Karpas-422 (cell line): ENCODE data around the gene S100A9. TPM values are rescaled to one million over a fixed set of nuclear protein-coding genes. Genes with fewer than 3 reads are reported as not detected.

Experiments used
- DNase-seq: peaks from one replicate; pipeline ENCODE4 v3.0.0-alpha.2; 2015
- H2AFZ ChIP-seq: fragments of 200-600 bp; sonication (generic); 2 replicates; pipeline ENCODE4 v1.6.1; 2014; ENCODE audit warnings: antibody characterized with exemption, low read length, mixed read lengths
- H3K27ac ChIP-seq: fragments of 200-600 bp; sonication (generic); 2 replicates; pipeline ENCODE4 v1.5.1; 2014; ENCODE audit warnings: mild to moderate bottlenecking, low read length, moderate library complexity
- H3K27me3 ChIP-seq: fragments of 200-600 bp; sonication (generic); 2 replicates; pipeline ENCODE4 v1.6.1; 2014; ENCODE audit warnings: low read length, mixed read lengths
- H3K36me3 ChIP-seq: fragments of 200-600 bp; sonication (generic); 2 replicates; pipeline ENCODE4 v1.6.1; 2014; ENCODE audit warnings: low read length, mixed read lengths; ENCODE audit not compliant: insufficient read depth
- H3K4me1 ChIP-seq: fragments of 200-600 bp; sonication (generic); 2 replicates; pipeline ENCODE4 v1.6.1; 2014; ENCODE audit warnings: mild to moderate bottlenecking, low read length, mixed read lengths
- H3K4me2 ChIP-seq: fragments of 200-600 bp; sonication (generic); 2 replicates; pipeline ENCODE4 v1.6.1; 2014; ENCODE audit warnings: low read length, low read depth, mild to moderate bottlenecking; ENCODE audit not compliant: poor library complexity, severe bottlenecking
- H3K4me3 ChIP-seq: fragments of 200-600 bp; sonication (generic); 2 replicates; pipeline ENCODE4 v1.5.1; 2014; ENCODE audit warnings: mild to moderate bottlenecking, antibody characterized with exemption, low read length, mixed read lengths
- H3K79me2 ChIP-seq: fragments of 200-600 bp; sonication (generic); 2 replicates; pipeline ENCODE4 v1.6.1; 2014; ENCODE audit warnings: mild to moderate bottlenecking, low read length, mixed read lengths
- H3K9ac ChIP-seq: fragments of 200-600 bp; sonication (generic); 2 replicates; pipeline ENCODE4 v1.6.0; 2014; ENCODE audit warnings: low read length
- H3K9me2 ChIP-seq: fragments of 200-600 bp; sonication (generic), shearing (Covaris generic); replicated peaks from 2 replicates; pipeline ENCODE4 v1.6.0; 2014; ENCODE audit warnings: mild to moderate bottlenecking, low read length, moderate library complexity; ENCODE audit not compliant: insufficient read depth
- H3K9me3 ChIP-seq: fragments of 300-700, 200-600 bp; sonication (generic); 2 replicates; pipeline ENCODE4 v1.6.1; 2014; ENCODE audit warnings: low read length, mixed read lengths
- H4K20me1 ChIP-seq: fragments of 200-600 bp; sonication (generic); 2 replicates; pipeline ENCODE4 v1.6.1; 2014; ENCODE audit warnings: mild to moderate bottlenecking, antibody characterized with exemption, low read length, low read depth; ENCODE audit not compliant: insufficient read depth
- total RNA-seq: library from RNA; depleted of rRNA; stranded (reverse); fragments of >200 nt; shearing (Covaris generic); gene quantifications from 2 replicates; pipeline ENCODE4 v1.2.3, GENCODE V29; 2014; ENCODE audit warnings: low replicate concordance

The S100A9 gene
- total RNA-seq, 1 experiment from 2014 or later = not detected

- no peak for DNase-seq
- Histone ChIP-seq H4K20me1 (no peaks in the 10 kb centered on the region), H3K27me3 (no peaks in the 10 kb centered on the region), H3K9me3 (no peaks in the 10 kb centered on the region), H3K4me2 (no peak overlapping the region), H3K4me3 (no peak overlapping the region), H3K27ac (no peak overlapping the region), H3K79me2 (no peaks in the 10 kb centered on the region), H3K9ac (no peak overlapping the region), H3K36me3 (no peaks in the 10 kb centered on the region), H3K9me2 (no peaks in the 10 kb centered on the region), H2AFZ (no peak overlapping the region), H3K4me1 (no peaks in the 10 kb centered on the region)
These were observed 40.4 kb downstream of the S100A9 start for GRCh38 chr1:153397924-153398651.

GRCh38 chr1:153399401-153400055, 41.9 kb downstream of the S100A9 start:
- Histone ChIP-seq H2AFZ (no peak overlapping the region), H3K36me3 (no peaks in the 10 kb centered on the region), H3K9me2 (no peaks in the 10 kb centered on the region), H3K4me1 (no peaks in the 10 kb centered on the region), H3K27me3 (no peaks in the 10 kb centered on the region), H3K4me3 (no peak overlapping the region), H3K27ac (no peak overlapping the region), H3K4me2 (no peak overlapping the region), H3K79me2 (no peaks in the 10 kb centered on the region), H3K9me3 (no peaks in the 10 kb centered on the region), H3K9ac (no peak overlapping the region), H4K20me1 (no peaks in the 10 kb centered on the region)
- DNase-seq = no peak

DNA sequence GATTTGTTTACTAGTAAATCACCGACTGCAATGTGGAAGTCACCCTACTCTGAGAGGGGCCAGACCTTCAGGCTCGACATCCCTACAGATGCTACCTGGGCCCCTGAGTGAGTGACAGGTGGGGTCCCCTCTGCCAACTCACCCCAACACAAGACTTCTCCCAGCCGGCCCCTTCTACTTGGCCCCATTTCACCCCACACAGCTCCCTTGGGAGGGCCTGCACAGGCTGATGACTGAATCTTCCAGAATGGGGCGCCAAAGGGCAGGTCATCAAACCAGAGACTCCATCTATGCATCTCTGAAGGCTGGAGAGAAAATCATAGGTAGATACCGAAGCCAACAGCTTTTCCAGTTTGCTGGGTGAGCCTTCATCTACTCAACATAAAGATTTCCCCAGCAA, 42.6 kb downstream of the S100A9 start:
- Histone ChIP-seq H3K27ac (no peak overlapping the region), H4K20me1 (no peaks in the 10 kb centered on the region), H3K79me2 (no peaks in the 10 kb centered on the region), H3K4me1 (no peaks in the 10 kb centered on the region), H3K36me3 (no peaks in the 10 kb centered on the region), H3K4me3 (no peak overlapping the region), H3K27me3 (no peaks in the 10 kb centered on the region), H3K9me2 (no peaks in the 10 kb centered on the region), H3K9me3 (no peaks in the 10 kb centered on the region), H3K9ac (no peak overlapping the region), H2AFZ (no peak overlapping the region), H3K4me2 (no peak overlapping the region)
- no peak for DNase-seq

- Histone ChIP-seq H3K79me2 (no peaks in the 10 kb centered on the region), H3K9ac (no peak overlapping the region), H3K36me3 (no peaks in the 10 kb centered on the region), H2AFZ (no peak overlapping the region), H3K4me2 (no peak overlapping the region), H3K4me3 (no peak overlapping the region), H3K9me3 (no peaks in the 10 kb centered on the region), H4K20me1 (no peaks in the 10 kb centered on the region), H3K9me2 (no peaks in the 10 kb centered on the region), H3K4me1 (no peaks in the 10 kb centered on the region), H3K27ac (no peak overlapping the region), H3K27me3 (no peaks in the 10 kb centered on the region)
- no peak for DNase-seq
These were observed 43.8 kb downstream of the S100A9 start for GRCh38 chr1:153401461-153401860.

DNA sequence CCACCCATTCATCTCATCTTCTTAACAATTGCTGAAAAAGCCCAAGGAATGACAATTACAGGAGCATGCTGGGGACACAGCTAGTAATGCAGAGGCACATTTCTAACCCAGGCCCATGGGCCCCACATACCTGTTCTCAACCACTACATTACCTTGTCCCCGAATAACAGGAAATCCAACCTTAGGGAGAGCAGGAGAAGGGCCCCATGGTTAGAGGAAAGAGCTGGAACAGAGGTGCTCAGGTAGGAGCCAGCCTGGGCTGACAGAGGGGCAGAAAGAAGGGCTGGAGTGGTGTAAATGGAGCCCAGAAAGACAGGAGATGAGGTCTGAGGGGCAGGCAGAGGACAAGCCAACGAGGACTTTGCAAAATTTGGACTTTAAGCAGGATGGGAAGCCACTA, 44.6 kb downstream of the S100A9 start:
- no peak for DNase-seq

DNA sequence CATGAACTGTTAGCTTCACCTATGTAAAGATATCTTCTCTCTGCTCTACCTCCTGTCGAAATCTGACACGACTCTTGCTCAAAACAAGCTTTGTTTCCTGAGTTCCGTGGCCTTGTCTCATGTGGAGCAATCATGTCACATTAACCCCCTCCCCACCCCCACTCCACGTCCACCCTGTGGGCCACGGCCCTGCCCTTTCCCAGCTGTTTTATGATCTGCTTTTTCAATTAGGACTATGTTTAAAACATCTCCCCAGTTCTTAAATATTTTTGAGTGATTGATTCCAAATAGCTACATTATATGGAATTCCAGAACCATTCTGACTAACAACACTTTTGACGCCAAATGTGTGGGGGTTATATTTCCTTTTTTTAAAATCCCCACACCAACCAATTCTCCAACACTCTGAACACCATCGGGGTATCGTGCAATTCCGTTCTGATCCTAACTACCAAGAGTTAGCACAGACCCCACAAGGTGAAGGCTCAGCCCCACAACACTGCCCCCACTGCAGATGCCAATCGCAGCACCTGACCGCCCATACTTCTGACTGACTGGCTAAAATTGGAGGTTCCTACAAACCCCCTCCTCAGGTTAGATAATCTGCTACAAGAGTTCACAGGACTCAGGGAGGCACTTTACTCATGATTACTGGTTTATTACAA, 45.9 kb downstream of the S100A9 start:
- Histone ChIP-seq H4K20me1 (no peaks in the 10 kb centered on the region), H3K4me1 (no peaks in the 10 kb centered on the region), H3K36me3 (no peaks in the 10 kb centered on the region), H3K4me3 (no peak overlapping the region), H3K4me2 (no peak overlapping the region), H3K9ac (no peak overlapping the region), H3K9me3 (no peaks in the 10 kb centered on the region), H3K27me3 (no peaks in the 10 kb centered on the region), H3K9me2 (no peaks in the 10 kb centered on the region), H3K79me2 (no peaks in the 10 kb centered on the region), H2AFZ (no peak overlapping the region), H3K27ac (no peak overlapping the region)
- no peak for DNase-seq

More for the DNA sequence above, 44.6 kb downstream of the S100A9 start:
- no peak overlapping the region for H3K4me2 ChIP-seq
- no peaks in the 10 kb centered on the region for H3K27me3 ChIP-seq
- no peak overlapping the region for H3K4me3 ChIP-seq
- no peaks in the 10 kb centered on the region for H3K9me2 ChIP-seq
- no peak overlapping the region for H3K9ac ChIP-seq
- H3K79me2 ChIP-seq = no peaks in the 10 kb centered on the region
- no peaks in the 10 kb centered on the region for H3K36me3 ChIP-seq
- no peak overlapping the region for H3K27ac ChIP-seq
- H4K20me1 ChIP-seq = no peaks in the 10 kb centered on the region
- no peaks in the 10 kb centered on the region for H3K9me3 ChIP-seq
- H2AFZ ChIP-seq = no peak overlapping the region
- H3K4me1 ChIP-seq = no peaks in the 10 kb centered on the region

GRCh38 chr1:153404086-153404635, 46.5 kb downstream of the S100A9 start:
- no peaks in the 10 kb centered on the region for H3K9me2 ChIP-seq
- H2AFZ ChIP-seq = no peak overlapping the region
- no peaks in the 10 kb centered on the region for H3K4me1 ChIP-seq
- H3K4me3 ChIP-seq = no peak overlapping the region
- H3K36me3 ChIP-seq = no peaks in the 10 kb centered on the region
- H3K27ac ChIP-seq = no peak overlapping the region
- no peaks in the 10 kb centered on the region for H3K79me2 ChIP-seq
- H3K27me3 ChIP-seq = no peaks in the 10 kb centered on the region
- DNase-seq = no peak
- H3K4me2 ChIP-seq = no peak overlapping the region
- no peak overlapping the region for H3K9ac ChIP-seq
- H4K20me1 ChIP-seq = no peaks in the 10 kb centered on the region
- H3K9me3 ChIP-seq = no peaks in the 10 kb centered on the region

- H3K9me3 ChIP-seq = no peaks in the 10 kb centered on the region
- H3K27ac ChIP-seq = no peak overlapping the region
- no peak overlapping the region for H3K9ac ChIP-seq
- DNase-seq = peak; percentile 75
- H3K9me2 ChIP-seq = no peaks in the 10 kb centered on the region
- no peaks in the 10 kb centered on the region for H3K36me3 ChIP-seq
- no peak overlapping the region for H3K4me3 ChIP-seq
- H3K79me2 ChIP-seq = no peaks in the 10 kb centered on the region
- no peaks in the 10 kb centered on the region for H3K27me3 ChIP-seq
- H3K4me2 ChIP-seq = no peak overlapping the region
- no peak overlapping the region for H2AFZ ChIP-seq
- H4K20me1 ChIP-seq = no peaks in the 10 kb centered on the region
- H3K4me1 ChIP-seq = no peaks in the 10 kb centered on the region
These were observed 47.1 kb downstream of the S100A9 start for GRCh38 chr1:153404768-153405167.
